ENCODE measurements around the gene PPP1R9B. TPM values are rescaled to one million over a fixed set of nuclear protein-coding genes. Genes with fewer than 3 reads are reported as not detected.
A peak's percentile ranks its signal among the peaks of the same experiment; 100 is the strongest.

PPP1R9B gene, protein sequence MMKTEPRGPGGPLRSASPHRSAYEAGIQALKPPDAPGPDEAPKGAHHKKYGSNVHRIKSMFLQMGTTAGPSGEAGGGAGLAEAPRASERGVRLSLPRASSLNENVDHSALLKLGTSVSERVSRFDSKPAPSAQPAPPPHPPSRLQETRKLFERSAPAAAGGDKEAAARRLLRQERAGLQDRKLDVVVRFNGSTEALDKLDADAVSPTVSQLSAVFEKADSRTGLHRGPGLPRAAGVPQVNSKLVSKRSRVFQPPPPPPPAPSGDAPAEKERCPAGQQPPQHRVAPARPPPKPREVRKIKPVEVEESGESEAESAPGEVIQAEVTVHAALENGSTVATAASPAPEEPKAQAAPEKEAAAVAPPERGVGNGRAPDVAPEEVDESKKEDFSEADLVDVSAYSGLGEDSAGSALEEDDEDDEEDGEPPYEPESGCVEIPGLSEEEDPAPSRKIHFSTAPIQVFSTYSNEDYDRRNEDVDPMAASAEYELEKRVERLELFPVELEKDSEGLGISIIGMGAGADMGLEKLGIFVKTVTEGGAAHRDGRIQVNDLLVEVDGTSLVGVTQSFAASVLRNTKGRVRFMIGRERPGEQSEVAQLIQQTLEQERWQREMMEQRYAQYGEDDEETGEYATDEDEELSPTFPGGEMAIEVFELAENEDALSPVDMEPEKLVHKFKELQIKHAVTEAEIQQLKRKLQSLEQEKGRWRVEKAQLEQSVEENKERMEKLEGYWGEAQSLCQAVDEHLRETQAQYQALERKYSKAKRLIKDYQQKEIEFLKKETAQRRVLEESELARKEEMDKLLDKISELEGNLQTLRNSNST
- polyA plus RNA-seq (ENCODE audit: low read depth in 6 of 6): 1 to 10 TPM in 5 of 6 donors, under 1 TPM in 1; 0.55 to 3.5 (median 2.3) TPM

- Mint-ChIP-seq H3K4me3 (peak within 1 kb of the TSS; percentile 86 to 100 (median 96)), H3K4me1 (peaks cover 32 to 44% (median 40%) of the 10 kb centered on the region in 3 donors), H3K27ac (peak within 1 kb of the TSS; percentile 77 to 99 (median 96)), H3K36me3 (peaks cover 0 to 14% of the 10 kb centered on the region in 2 donors), H3K27me3 (no peaks in the 10 kb centered on the region), H3K9me3 (peaks cover 0 to 2% (median 0%) of the 10 kb centered on the region in 7 donors)
- peak in 1 of 2 donors; percentile 0 for ATAC-seq (ENCODE audit: low read depth in 2 of 2)
- no peak for DNase-seq
Observed at GRCh38 chr17:50150354-50151040, at the start of gene PPP1R9B. Gene PPP1R9B (minus strand): TSS chr17:50150677. CDS start chr17:50150513, 164 bp downstream.

- Mint-ChIP-seq H3K27me3 (peaks cover 28 to 57% (median 51%) of the 10 kb centered on the region in 3 donors), H3K4me1 (peaks cover 19 to 22% (median 19%) of the 10 kb centered on the region in 3 donors), H3K27ac (peak overlapping the region; percentile 86 to 97 (median 94)), H3K4me3 (peak overlapping the region; percentile 74 to 91 (median 83)), H3K36me3 (no peaks in the 10 kb centered on the region), H3K9me3 (no peaks in the 10 kb centered on the region)
- ATAC-seq (ENCODE audit: low read depth in 2 of 2): peak; percentile 78 to 85
- peak; percentile 76 for DNase-seq
Observed at GRCh38 chr17:50199803-50200456, 49.5 kb upstream of the PPP1R9B start.

DNA sequence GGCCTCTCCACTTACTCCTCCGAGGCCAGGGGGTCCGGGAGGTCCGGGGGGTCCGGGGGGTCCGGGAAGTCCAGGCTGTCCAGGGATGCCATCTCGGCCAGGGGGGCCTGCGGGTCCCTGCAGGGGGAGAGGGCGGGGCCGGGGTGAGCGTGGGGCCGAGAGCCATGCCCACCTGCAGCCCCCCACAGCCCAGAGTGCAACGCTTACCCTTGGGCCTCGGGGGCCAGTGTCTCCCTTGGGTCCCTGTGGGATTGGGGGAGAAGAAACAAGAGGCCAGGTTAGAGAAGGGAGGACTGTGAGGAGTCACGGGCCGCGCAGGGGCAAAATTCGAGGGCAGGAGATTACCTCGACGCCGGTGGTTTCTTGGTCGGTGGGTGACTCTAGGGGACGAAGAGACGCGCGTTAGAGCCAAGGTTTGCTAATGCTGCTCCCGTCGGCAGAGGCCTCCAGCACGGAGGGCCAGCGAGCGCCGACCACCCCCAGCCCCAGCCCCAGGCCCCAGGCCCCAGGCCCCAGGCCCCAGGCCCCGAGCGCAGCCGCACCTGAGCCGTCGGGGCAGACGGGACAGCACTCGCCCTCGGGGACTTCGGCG is 48.8 kb upstream of the PPP1R9B start:
- Mint-ChIP-seq H3K36me3 (no peaks in the 10 kb centered on the region), H3K27me3 (peaks cover 28 to 51% (median 45%) of the 10 kb centered on the region in 3 donors), H3K9me3 (no peaks in the 10 kb centered on the region), H3K4me3 (peak overlapping the region in 4 of 8 donors; percentile 66 to 82 (median 76)), H3K27ac (peak overlapping the region; percentile 14 to 97 (median 86)), H3K4me1 (peaks cover 19 to 22% (median 19%) of the 10 kb centered on the region in 3 donors)
- DNase-seq: no peak
- no peak for ATAC-seq (ENCODE audit: low read depth in 2 of 2)

DNA sequence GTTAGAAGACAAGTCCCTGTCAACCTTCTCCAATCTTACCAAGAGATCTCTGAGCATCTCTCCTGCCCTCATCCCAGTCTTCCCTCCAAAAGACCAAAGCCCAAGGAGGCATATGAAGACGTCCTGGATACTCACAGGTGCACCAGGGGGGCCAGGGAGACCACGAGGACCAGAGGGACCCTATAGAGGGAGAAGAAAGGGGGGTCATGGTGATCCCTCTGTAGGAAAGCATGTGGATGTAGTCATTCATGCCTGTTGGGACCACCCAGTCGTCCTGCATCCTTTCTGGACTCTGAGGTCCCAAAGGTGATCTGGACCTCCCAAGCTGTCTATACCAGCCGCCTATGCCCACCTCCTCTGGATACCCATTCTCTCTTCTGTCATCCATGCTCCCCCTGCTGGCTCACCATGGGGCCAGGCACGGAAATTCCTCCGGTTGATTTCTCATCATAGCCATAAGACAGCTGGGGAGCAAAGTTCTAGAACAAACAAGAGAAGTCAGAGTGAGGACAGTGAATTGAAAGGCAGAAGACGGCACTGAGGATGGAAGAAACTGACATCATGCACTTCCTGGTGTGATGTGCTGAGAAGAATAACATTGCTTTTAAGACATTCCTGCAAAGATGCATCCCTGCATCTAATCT is 47.7 kb upstream of the PPP1R9B start:
- DNase-seq (peak; percentile 49), ATAC-seq (ENCODE audit: low read depth in 2 of 2) (peak in 1 of 2 donors; percentile 6)
- H3K36me3 Mint-ChIP-seq: no peaks in the 10 kb centered on the region
- peak overlapping the region in 3 of 8 donors; percentile 19 to 82 (median 73) for H3K4me3 Mint-ChIP-seq
- H3K4me1 Mint-ChIP-seq: peaks cover 21 to 28% (median 26%) of the 10 kb centered on the region in 3 donors
- peak overlapping the region in 4 of 6 donors; percentile 80 to 95 (median 92) for H3K27ac Mint-ChIP-seq
- peaks cover 28 to 43% (median 41%) of the 10 kb centered on the region in 3 donors for H3K27me3 Mint-ChIP-seq
- no peaks in the 10 kb centered on the region for H3K9me3 Mint-ChIP-seq

GRCh38 chr17:50196826-50197225 is 46.3 kb upstream of the PPP1R9B start:
- H3K36me3 Mint-ChIP-seq: no peaks in the 10 kb centered on the region
- peaks cover 17 to 30% (median 27%) of the 10 kb centered on the region in 3 donors for H3K27me3 Mint-ChIP-seq
- H3K9me3 Mint-ChIP-seq: no peaks in the 10 kb centered on the region
- peaks cover 30 to 37% (median 37%) of the 10 kb centered on the region in 3 donors for H3K4me1 Mint-ChIP-seq
- ATAC-seq (ENCODE audit: low read depth in 2 of 2): no peak
- no peak overlapping the region for H3K4me3 Mint-ChIP-seq
- peak overlapping the region in 1 of 6 donors; percentile 80 for H3K27ac Mint-ChIP-seq
- DNase-seq: no peak

DNA sequence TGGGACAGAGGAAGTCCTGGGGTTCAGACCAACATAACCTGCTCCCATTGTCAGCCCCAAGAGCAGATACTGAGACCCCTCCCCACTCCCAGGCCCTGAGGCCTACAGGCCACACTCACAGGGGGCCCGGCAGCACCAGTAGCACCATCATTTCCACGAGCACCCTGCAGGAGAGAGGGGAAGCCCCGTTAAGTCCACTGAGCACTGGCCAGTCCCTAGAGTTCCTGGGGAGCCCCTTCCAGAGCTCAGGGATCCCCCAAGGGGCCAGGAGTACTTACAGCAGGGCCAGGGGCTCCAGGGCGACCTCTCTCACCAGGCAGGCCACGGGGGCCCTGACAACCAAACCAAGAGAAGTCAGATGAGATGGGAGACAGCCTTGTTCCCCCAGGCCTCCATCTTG is 45.6 kb upstream of the PPP1R9B start:
- H3K27ac Mint-ChIP-seq: peak overlapping the region in 4 of 6 donors; percentile 14 to 96 (median 76)
- H3K9me3 Mint-ChIP-seq: no peaks in the 10 kb centered on the region
- peaks cover 12 to 22% (median 19%) of the 10 kb centered on the region in 3 donors for H3K27me3 Mint-ChIP-seq
- H3K36me3 Mint-ChIP-seq: no peaks in the 10 kb centered on the region
- ATAC-seq (ENCODE audit: low read depth in 2 of 2) (no peak), DNase-seq (no peak)
- peaks cover 26 to 36% (median 35%) of the 10 kb centered on the region in 3 donors for H3K4me1 Mint-ChIP-seq
- H3K4me3 Mint-ChIP-seq: peak overlapping the region in 1 of 8 donors; percentile 37

- H3K27ac Mint-ChIP-seq: peak overlapping the region in 4 of 6 donors; percentile 56 to 96 (median 70)
- H3K4me3 Mint-ChIP-seq: peak overlapping the region in 1 of 8 donors; percentile 37
- no peak for ATAC-seq (ENCODE audit: low read depth in 2 of 2)
- DNase-seq: no peak
- peaks cover 6 to 17% (median 13%) of the 10 kb centered on the region in 3 donors for H3K27me3 Mint-ChIP-seq
- peaks cover 23 to 28% (median 27%) of the 10 kb centered on the region in 3 donors for H3K4me1 Mint-ChIP-seq
- H3K9me3 Mint-ChIP-seq: no peaks in the 10 kb centered on the region
- H3K36me3 Mint-ChIP-seq: no peaks in the 10 kb centered on the region
Observed at GRCh38 chr17:50194934-50195865, 44.7 kb upstream of the PPP1R9B start.

- Mint-ChIP-seq H3K27me3 (peaks cover 6 to 17% (median 13%) of the 10 kb centered on the region in 3 donors), H3K4me1 (peaks cover 18 to 23% (median 22%) of the 10 kb centered on the region in 3 donors), H3K36me3 (no peaks in the 10 kb centered on the region), H3K9me3 (no peaks in the 10 kb centered on the region), H3K27ac (peak overlapping the region in 2 of 6 donors; percentile 14 to 78), H3K4me3 (no peak overlapping the region)
- ATAC-seq (ENCODE audit: low read depth in 2 of 2) (no peak), DNase-seq (no peak)
Observed at GRCh38 chr17:50194140-50194933, 43.9 kb upstream of the PPP1R9B start.

DNA sequence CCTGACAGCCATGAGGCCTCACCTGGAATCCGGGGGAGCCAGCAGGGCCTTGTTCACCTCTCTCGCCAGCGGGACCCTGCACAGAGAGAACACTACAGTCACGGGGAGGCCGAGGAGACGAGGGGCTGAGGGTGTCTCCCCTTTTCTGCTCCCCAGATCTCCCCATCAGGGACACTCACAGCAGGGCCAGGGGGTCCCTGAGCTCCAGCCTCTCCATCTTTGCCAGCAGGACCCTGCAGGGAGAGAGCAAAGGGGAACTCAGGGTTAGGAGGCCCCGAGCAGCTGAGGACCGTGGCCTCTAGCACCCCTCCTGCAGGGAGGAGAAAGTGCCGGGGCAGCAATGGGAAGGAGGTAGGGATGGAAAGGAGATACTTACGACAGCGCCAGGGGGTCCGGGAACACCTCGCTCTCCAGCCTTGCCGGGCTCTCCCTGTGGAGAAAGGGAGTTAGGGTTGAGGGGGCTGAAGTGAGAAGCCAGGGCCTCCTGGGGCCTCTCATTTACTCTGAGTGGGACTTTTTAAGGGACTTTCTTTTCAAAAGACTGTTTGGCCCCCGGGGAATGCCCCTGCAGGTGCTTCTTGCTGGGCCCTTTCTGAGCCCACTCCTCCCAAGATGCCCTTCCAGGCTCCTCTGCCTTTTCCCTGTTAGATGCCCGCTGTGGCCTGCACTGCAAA is 42.3 kb upstream of the PPP1R9B start:
- Mint-ChIP-seq H3K4me3 (peak overlapping the region in 3 of 8 donors; percentile 5 to 55 (median 45)), H3K27me3 (peaks cover 0 to 5% (median 4%) of the 10 kb centered on the region in 3 donors), H3K9me3 (no peaks in the 10 kb centered on the region), H3K36me3 (no peaks in the 10 kb centered on the region), H3K27ac (peak overlapping the region in 3 of 6 donors; percentile 38 to 79 (median 78)), H3K4me1 (peaks cover 11 to 23% (median 20%) of the 10 kb centered on the region in 3 donors)
- ATAC-seq (ENCODE audit: low read depth in 2 of 2): peak; percentile 72 to 81
- no peak for DNase-seq

GRCh38 chr17:50192144-50192617 is 41.7 kb upstream of the PPP1R9B start:
- H3K9me3 Mint-ChIP-seq: no peaks in the 10 kb centered on the region
- H3K4me1 Mint-ChIP-seq: peaks cover 11 to 23% (median 20%) of the 10 kb centered on the region in 3 donors
- peak overlapping the region in 2 of 6 donors; percentile 63 to 78 for H3K27ac Mint-ChIP-seq
- peak overlapping the region in 1 of 8 donors; percentile 3 for H3K4me3 Mint-ChIP-seq
- no peak for ATAC-seq (ENCODE audit: low read depth in 2 of 2)
- H3K27me3 Mint-ChIP-seq: no peaks in the 10 kb centered on the region
- DNase-seq: no peak
- no peaks in the 10 kb centered on the region for H3K36me3 Mint-ChIP-seq
